DOHH2 (cell line): ENCODE results near the gene WBP2.
"Not testable (repeated sequence)": the region's sequence is repeated elsewhere in the genome, so short reads cannot be mapped to it uniquely, and the experiment has no call there.

Experiments used
- H3F3A ChIP-seq: fragments of 200-600 bp; sonication (generic), shearing (Covaris generic); 2 replicates; pipeline ENCODE4 v1.6.0; 2016; ENCODE audit warnings: antibody characterized with exemption, mild to moderate bottlenecking; ENCODE audit not compliant: control insufficient read depth, insufficient read depth
- H3K27ac ChIP-seq: fragments of 200-600 bp; sonication (generic); 2 replicates; pipeline ENCODE4 v1.5.1; 2014; ENCODE audit warnings: low read depth, mild to moderate bottlenecking, low read length, moderate library complexity
- H3K27me3 ChIP-seq: fragments of 200-600 bp; sonication (generic); 2 replicates; pipeline ENCODE4 v1.6.1; 2014; ENCODE audit warnings: mild to moderate bottlenecking, low read length, mixed read lengths; ENCODE audit not compliant: control insufficient read depth
- H3K36me3 ChIP-seq: fragments of 200-600 bp; sonication (generic); 2 replicates; pipeline ENCODE4 v1.6.1; 2014; ENCODE audit warnings: mild to moderate bottlenecking, low read length, moderate library complexity, mixed read lengths; ENCODE audit not compliant: control insufficient read depth
- H3K4me1 ChIP-seq: fragments of 200-600 bp; sonication (generic); 2 replicates; pipeline ENCODE4 v1.6.1; 2014; ENCODE audit warnings: mild to moderate bottlenecking, low read length, mixed read lengths; ENCODE audit not compliant: control insufficient read depth
- H3K4me2 ChIP-seq: fragments of 200-600 bp; sonication (generic); 2 replicates; pipeline ENCODE4 v1.6.0; 2014; ENCODE audit warnings: mild to moderate bottlenecking, low read length, moderate library complexity
- H3K4me3 ChIP-seq: fragments of 200-600 bp; sonication (generic); 2 replicates; pipeline ENCODE4 v1.5.1; 2014; ENCODE audit warnings: mild to moderate bottlenecking, low read length, mixed read lengths
- H3K79me2 ChIP-seq: fragments of 200-600 bp; sonication (generic); 2 replicates; pipeline ENCODE4 v1.6.1; 2014; ENCODE audit warnings: mild to moderate bottlenecking, low read length, mixed read lengths; ENCODE audit not compliant: control insufficient read depth
- H3K9me2 ChIP-seq: fragments of 200-600 bp; sonication (generic); replicated peaks from 2 replicates; pipeline ENCODE4 v1.6.1; 2014; ENCODE audit warnings: mild to moderate bottlenecking, low read length, mixed read lengths; ENCODE audit not compliant: control insufficient read depth
- H3K9me3 ChIP-seq: fragments of 200-600 bp; sonication (generic); 2 replicates; pipeline ENCODE4 v1.6.1; 2014; ENCODE audit warnings: antibody characterized with exemption, low read length, mixed read lengths; ENCODE audit not compliant: control insufficient read depth, insufficient read depth
- H4K20me1 ChIP-seq: fragments of 200-600 bp; sonication (generic); 2 replicates; pipeline ENCODE4 v1.6.0; 2014; ENCODE audit warnings: low read depth, mild to moderate bottlenecking, antibody characterized with exemption, low read length, moderate library complexity; ENCODE audit not compliant: control insufficient read depth, insufficient read depth
- EZH2phosphoT487 ChIP-seq: fragments of 200-600 bp; sonication (generic); IDR thresholded peaks from 2 replicates; pipeline ENCODE4 v1.6.1; 2017; ENCODE audit warnings: borderline replicate concordance, mild to moderate bottlenecking, antibody characterized with exemption, low read length, moderate library complexity, mixed read lengths
- TF ChIP-seq, protein P1 (sequence below): fragments of 200-600 bp; sonication (generic); IDR thresholded peaks from one replicate; pipeline ENCODE4 v1.5.1; 2014; ENCODE audit warnings: antibody characterized with exemption, mild to moderate bottlenecking, low read depth, low read length; ENCODE audit not compliant: poor library complexity, severe bottlenecking

The WBP2 gene

GRCh38 chr17:75889454-75889853, 34.3 kb upstream of the WBP2 start:
- peaks cover 5% of the 10 kb centered on the region; the same call in 1 of the 2 replicates for H3F3A ChIP-seq
- H3K4me2 ChIP-seq, result no peak overlapping the region
- H3K79me2 ChIP-seq, result peaks cover 17% of the 10 kb centered on the region
- H3K9me3 ChIP-seq, result no peaks in the 10 kb centered on the region
- H3K36me3 ChIP-seq, result peaks cover 37% of the 10 kb centered on the region
- no peak overlapping the region for H3K4me3 ChIP-seq
- H3K9me2 ChIP-seq, result no peaks in the 10 kb centered on the region
- TF ChIP-seq, protein P1, sequence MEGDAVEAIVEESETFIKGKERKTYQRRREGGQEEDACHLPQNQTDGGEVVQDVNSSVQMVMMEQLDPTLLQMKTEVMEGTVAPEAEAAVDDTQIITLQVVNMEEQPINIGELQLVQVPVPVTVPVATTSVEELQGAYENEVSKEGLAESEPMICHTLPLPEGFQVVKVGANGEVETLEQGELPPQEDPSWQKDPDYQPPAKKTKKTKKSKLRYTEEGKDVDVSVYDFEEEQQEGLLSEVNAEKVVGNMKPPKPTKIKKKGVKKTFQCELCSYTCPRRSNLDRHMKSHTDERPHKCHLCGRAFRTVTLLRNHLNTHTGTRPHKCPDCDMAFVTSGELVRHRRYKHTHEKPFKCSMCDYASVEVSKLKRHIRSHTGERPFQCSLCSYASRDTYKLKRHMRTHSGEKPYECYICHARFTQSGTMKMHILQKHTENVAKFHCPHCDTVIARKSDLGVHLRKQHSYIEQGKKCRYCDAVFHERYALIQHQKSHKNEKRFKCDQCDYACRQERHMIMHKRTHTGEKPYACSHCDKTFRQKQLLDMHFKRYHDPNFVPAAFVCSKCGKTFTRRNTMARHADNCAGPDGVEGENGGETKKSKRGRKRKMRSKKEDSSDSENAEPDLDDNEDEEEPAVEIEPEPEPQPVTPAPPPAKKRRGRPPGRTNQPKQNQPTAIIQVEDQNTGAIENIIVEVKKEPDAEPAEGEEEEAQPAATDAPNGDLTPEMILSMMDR, result no peak
- TF ChIP-seq EZH2phosphoT487, result no peak
- no peaks in the 10 kb centered on the region for H4K20me1 ChIP-seq
- H3K4me1 ChIP-seq, result peaks cover 3% of the 10 kb centered on the region; the same call in 1 of the 2 replicates
- H3K27ac ChIP-seq, result no peak overlapping the region
- H3K27me3 ChIP-seq, result no peaks in the 10 kb centered on the region

DNA sequence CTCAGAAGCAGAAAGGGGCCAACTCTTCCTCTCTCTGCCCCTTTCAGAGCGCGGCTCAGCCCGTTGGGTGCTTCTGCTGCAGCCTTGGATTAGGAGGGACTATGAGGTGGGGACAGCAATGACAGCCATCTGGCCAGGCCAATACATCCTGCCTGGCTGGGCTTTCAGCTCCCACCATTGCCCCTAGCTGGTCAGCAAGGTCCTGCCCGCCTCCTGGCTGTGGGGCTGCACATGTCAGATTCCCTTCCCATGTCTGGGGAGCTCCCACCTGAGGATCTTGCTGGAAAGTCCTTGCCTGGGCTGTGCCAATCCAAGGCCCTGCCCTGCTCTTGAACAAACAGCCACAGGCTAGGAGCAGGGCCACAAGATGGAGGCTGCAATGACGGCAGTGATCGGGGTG, 33.3 kb upstream of the WBP2 start:
- Histone ChIP-seq H3K4me2 (no peak overlapping the region), H3K27ac (no peak overlapping the region), H4K20me1 (no peaks in the 10 kb centered on the region), H3K27me3 (no peaks in the 10 kb centered on the region), H3F3A (peaks cover 5% of the 10 kb centered on the region; the same call in 1 of the 2 replicates), H3K79me2 (peaks cover 7% of the 10 kb centered on the region), H3K4me3 (no peak overlapping the region), H3K9me3 (no peaks in the 10 kb centered on the region), H3K4me1 (no peaks in the 10 kb centered on the region), H3K36me3 (peaks cover 37% of the 10 kb centered on the region), H3K9me2 (no peaks in the 10 kb centered on the region)
- no peak for TF ChIP-seq EZH2phosphoT487
- TF ChIP-seq, protein P1, result no peak

DNA sequence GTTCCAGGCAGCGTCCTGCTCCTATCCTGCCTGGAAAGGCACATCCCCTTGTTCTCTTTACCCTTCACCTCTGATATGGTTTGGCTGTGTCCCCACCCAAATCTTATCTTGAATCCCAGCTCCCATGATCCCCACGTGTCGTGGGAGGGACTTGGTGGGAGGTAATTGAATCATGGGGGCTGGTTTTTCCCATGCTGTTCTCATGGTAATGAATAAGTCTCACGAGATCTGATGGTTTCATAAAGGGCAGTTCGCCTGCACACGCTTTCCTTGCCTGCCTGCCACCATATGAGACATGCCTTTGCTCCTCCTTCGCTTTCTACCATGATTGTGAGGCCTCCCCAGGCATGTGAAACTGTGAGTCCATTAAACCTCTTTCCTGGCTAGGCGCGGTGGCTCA, 30.7 kb upstream of the WBP2 start:
- H3K27ac ChIP-seq, H3K4me3 ChIP-seq, H3K79me2 ChIP-seq, H3K4me1 ChIP-seq, H3K4me2 ChIP-seq, H3K27me3 ChIP-seq, H3K9me3 ChIP-seq, H3F3A ChIP-seq, H4K20me1 ChIP-seq, H3K9me2 ChIP-seq: not testable (repeated sequence)
- peaks cover 15% of the 10 kb centered on the region for H3K36me3 ChIP-seq

GRCh38 chr17:75885431-75885830, 30.3 kb upstream of the WBP2 start:
- Histone ChIP-seq H3K27ac (no peak overlapping the region), H3K4me3 (no peak overlapping the region), H3K79me2 (no peaks in the 10 kb centered on the region), H3K9me3 (no peaks in the 10 kb centered on the region), H4K20me1 (no peaks in the 10 kb centered on the region), H3K36me3 (peaks cover 11% of the 10 kb centered on the region), H3K4me2 (no peak overlapping the region), H3K4me1 (no peaks in the 10 kb centered on the region), H3K27me3 (0 out of 2 replicates have a peak, but pooled peaks cover 3% of the 10 kb centered on the region), H3F3A (peaks cover 5% of the 10 kb centered on the region; the same call in 1 of the 2 replicates), H3K9me2 (no peaks in the 10 kb centered on the region)
- TF ChIP-seq, protein P1, result no peak
- no peak for TF ChIP-seq EZH2phosphoT487
